DMS153 treated with DMSO at 0.1 percent for 48 hours (cell line): ENCODE measurements around the gene BEST1.

Experiments
- DNase-seq: peaks from one replicate; lab custom pipeline; 2025; ENCODE audit not compliant: unreplicated experiment; lab: John Stamatoyannopoulos, UW

The BEST1 gene

DNA sequence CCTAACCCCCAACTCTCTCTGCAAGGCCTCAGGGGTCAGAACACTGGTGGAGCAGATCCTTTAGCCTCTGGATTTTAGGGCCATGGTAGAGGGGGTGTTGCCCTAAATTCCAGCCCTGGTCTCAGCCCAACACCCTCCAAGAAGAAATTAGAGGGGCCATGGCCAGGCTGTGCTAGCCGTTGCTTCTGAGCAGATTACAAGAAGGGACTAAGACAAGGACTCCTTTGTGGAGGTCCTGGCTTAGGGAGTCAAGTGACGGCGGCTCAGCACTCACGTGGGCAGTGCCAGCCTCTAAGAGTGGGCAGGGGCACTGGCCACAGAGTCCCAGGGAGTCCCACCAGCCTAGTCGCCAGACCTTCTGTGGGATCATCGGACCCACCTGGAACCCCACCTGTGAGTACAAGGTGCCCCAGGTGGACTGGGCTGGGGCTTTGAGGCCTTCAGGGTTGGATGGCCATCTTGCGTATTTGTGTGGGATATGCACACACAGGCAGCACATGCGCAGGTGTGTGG is at the start of gene BEST1:
Gene BEST1 (plus strand): TSS at position 317 of the 513 bp plus-strand sequence. CDS start 1,456 bp downstream, outside the sequence.
- no peak for DNase-seq

DNA sequence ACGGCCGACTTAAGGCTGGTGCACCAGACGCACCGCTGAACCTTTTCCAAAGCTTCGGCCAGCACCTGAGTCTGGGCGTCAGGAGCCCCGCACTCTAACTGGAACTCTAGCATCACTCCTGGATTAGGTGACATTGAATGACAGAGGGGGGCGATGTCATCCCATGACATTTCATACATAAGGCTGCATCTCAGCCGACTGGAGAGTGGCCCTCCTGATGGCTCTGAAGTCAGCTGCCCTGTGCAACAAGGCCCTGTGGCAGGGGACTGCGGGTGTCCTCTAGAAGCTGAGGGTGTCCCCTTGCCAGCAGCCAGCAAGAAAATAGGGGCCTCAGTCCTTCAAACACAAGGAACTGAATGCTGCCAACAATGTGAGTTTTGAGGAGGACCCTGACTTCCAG is 48.8 kb upstream of the BEST1 start:
- no peak for DNase-seq

DNA sequence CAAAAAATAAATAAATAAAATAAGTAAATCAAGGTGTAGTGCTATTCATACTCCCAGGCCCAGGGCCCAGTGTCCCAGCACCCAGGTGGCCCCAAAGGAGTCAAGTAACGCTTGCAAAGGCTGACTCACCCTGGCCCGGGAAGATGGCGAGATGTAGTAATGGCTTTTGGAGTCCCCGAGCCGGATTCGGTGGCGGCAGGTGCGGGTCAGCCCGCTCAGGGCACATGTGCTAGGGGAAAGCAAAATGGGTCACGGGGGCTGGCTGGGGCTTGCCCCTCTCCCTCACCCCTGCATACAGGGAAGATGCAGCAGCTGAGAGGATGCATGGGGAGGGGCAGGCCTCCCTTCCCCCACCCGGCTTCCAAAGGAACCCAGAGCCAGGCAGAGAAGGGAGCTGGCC is 47.8 kb upstream of the BEST1 start:
- DNase-seq, result no peak

GRCh38 chr11:61903845-61904244 is 46.3 kb upstream of the BEST1 start:
- no peak for DNase-seq

DNA sequence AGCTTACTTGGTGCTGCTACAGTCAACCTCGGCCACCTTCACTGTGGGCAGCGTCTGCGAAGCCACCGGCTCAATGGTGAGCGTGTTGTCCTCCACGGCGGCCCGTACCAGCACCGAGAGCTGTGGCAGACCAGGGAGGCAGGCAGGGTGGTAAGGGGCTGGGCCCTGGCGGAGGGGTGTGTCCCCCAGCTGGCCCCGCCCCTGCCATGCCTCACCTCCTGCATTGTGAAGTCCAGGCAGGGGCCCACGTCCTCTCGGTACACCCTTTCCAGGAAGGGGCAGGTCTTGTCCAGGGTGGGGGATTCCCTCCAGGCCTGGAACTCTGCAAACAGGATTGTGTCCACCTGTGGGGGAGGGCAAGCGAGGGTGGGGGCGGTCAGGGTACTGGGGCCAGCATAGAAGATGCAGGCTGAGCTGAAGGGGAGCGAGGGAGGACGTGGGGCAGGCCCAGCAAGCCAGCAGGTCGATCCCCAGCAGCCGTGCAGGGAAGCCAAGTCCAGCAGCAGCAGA is 45.6 kb upstream of the BEST1 start:
- peak; percentile 11 for DNase-seq

DNA sequence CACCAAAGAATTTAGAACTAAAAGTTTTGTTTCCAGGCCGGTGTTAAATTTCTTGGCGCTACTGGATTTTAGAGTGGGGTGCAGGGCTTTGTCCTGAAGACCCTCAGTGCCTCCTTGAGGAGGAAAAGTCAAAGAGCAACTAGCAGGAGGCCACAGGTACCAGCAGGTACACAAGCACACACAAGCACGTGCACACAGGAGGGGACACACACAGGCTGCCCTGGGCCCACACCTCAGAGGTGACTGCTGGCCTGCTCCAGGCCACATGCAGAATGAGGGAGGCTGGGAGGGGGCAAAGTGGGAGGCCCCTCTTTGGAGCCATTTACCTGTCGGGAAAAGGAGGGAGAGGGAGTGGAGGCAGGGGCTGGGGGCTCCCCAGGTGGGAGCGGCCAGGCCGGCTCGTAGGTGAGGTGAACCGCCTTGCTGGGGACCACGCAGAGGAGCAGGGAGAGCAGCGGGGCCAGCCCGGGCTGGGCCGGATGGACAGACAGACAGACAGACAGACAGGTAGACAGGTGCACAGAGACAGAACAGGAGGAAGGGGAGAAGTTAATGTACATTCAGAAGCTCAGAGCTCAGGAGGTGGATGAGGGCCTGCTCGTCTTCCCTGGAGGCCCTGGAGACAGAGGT is 45.0 kb upstream of the BEST1 start:
- DNase-seq, result no peak

DNA sequence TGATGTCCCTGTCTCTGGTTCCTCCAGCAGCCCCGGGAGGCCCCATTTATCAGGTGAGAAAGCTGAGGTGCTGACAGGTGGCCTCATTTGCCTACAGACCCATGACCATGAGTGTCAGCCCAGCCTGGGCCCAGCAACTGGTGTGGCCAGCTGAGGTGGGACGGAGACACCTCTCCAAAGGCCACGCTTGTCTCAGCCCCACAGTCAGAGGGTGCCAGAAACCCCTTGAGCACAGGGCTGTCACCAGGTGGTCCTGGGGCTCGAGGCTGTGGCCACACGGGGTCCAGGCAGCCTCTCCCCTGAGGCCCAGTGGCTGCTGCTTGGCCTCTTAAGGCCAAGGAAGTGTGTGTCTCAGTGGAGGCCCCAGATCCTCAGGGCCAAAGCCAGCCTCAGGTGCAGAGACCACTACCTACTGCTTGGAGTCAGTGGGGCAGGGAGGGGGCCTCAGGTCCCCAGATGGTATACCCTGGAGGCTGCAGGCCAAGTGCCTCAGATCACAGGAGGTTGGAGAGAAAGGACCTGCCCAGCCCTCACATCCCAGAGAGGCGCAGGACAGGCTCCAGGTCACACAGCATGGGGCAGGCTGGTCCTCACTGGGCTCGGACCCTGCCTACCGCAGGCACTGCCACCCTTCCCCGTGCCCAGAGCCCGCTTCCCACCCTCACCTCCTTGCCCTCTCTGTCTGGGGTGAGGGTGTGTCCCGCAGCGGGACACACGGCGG is 44.2 kb upstream of the BEST1 start:
- DNase-seq, result no peak

GRCh38 chr11:61906522-61906909 is 43.6 kb upstream of the BEST1 start:
- no peak for DNase-seq

GRCh38 chr11:61907282-61907681 is 42.9 kb upstream of the BEST1 start:
- no peak for DNase-seq

GRCh38 chr11:61907871-61908729 is 42.1 kb upstream of the BEST1 start:
- DNase-seq, result no peak

DNA sequence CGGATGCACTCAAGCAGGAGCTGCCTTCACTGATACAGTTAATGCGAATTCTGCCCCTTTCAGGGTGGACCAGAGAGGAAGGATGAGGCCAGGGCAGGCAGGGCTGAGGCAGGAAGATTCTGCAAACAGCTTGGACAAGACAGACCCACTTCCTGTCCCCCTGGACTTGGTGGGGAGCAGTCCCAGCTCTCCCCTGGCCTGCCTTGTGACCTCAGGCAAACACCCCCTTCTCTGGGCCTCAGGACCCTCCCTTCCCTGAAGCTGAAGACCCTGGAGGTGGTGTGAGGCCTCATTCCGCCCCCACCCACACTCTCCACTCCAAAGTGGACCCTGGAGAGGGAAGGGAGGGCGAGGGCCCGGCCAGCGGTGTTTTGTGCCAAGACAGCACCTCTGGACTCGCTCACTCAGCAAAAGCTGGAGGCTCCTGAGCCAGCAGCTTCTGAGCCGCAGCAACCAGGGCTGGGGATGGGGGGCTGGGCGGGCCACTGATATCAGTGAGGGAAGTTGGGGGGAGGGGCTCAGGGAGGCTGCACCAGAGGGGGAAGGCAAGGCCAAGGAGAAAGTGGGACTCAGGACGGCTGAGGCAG is 41.3 kb upstream of the BEST1 start:
- DNase-seq, result no peak

DNA sequence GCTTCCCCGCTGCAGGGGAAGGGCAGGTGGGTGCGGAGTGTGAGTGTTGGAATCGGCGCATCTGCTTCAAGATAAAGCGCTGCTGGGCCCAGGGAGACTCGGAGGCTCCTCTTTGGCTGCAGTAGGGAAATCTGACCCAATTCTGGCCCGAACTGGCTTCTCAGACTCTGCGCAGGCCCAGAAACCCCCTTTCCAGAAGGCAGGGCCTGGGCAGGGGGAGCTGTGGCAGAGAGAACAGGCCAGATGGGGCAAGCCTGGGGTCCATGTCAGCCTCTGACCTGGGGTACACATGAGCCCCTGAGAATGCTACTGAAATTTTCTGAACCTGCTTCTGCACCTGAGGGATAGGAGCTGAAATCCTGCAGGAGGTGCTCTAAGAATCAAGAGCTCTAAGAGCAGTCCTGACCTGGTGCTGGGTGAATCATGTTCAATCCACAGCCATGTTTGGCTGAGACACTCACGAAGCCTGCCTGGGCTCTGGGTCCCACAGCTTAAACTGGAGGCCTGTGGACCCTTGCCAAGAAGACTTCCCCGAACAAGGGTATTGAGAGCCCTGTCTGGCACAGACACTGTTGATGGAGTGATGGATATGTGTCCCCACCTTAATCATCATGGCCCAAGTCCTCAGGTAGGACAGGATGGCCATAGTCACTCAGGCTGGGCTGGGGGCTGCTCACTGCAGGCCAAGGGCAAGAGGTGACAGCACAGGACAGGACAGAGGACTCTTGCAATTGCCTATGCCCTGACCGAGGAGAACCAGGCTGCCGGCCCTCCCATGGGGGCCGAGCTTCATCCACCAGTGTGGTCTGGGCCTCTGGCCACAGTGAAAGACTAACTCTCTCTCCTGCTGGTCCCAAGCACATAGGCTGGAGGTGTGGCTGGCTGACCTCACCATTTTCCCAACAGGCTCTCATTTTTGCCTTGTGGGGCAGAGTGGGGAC is 39.7 kb upstream of the BEST1 start:
- no peak for DNase-seq

DNA sequence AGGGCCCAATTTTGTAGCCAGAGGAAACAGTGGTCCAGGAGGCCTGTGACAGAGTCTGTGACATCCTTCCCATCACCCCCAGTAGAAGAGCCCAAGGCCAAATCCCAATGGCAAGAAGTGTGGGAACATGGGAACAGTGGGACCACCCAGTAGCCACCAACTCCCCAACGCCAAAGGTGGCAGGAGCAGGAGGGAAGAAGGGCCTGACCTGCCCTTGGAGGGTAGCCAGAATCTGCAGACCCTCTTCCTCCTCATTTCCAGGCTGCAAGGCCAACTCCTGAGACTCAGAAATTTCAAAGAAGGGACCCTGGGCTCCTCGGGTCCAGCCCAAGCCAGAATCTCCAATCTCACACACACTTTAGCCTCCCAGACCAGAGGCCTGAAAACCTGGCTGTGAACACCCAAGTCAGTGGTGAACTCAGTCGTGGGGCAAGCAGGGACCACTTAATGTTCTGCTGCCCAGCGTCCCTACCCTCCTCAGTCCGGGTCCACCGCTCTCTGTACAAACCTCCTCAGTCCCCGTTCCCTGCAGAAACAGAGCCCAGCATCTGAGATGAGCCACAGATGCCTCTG is 38.9 kb upstream of the BEST1 start:
- DNase-seq, result no peak

- no peak for DNase-seq
Observed at GRCh38 chr11:61911701-61912529, 38.2 kb upstream of the BEST1 start.

- DNase-seq, result no peak
Observed at GRCh38 chr11:61912530-61912898, 37.6 kb upstream of the BEST1 start.

DNA sequence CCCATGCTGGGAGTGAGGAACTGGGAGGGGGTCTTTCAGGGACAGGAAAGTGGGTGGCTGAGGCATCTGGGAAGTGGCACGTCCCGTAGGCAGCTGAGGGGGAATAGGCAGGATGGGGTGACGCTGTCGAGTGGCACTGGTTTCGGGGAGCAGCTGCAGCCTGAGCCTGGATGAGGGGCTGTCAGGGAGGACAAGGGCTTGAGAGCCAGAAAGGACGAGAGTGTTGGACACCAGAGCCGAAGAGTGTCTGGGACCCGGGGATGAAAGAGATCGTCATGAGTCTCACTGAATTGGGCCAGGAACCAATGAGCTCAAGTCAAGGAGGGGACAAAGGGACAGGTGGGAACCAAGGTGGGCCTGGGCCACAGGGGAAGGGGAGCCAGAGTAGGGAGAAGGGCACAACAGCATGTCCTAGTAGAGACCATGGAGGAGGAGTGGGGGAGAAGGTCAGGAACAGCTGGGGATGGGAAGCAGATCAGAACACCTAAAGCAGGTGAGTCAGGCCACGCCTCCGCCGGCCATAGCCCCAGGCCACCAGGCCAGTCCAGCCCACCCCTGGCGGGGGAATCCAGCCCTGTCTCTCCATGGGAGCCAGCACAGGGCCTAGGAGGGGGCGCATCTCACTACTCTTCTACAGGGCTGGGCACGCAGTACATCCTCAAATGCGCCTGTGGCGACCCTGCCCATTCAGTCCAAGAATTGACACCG is 37.0 kb upstream of the BEST1 start:
- no peak for DNase-seq

DNA sequence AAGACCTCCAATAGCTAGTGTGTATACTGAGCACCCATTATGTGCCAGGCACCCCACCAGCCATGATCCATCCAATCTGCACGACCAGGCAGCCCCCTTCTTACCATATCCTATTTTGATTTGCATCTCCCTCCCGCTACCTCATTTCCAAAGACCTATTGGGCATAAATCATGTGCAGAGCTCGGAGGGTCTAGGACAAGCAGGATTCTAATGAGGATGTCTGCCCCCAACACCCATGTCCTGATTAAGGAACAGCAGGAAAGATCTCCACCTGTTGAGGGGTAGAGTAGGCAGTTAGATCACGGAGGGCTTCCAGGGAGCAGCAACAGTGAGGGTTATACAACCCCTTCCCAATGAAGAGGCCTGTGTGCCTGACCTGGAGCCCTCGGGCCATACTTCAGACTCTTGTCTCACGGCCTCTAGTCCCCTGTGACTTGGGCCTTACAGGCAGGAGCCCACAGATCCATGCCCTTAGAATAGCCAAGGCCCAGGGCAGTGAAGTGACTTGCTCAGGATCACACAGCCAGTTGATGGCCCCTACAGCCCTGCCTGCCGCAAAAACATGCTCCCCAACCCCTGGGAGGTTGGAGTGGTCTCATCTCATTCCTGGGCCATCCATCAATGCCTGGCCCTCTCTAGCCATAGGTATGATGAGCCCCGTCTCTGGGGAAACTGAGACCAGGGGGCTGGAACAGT is 36.3 kb upstream of the BEST1 start:
- DNase-seq, result no peak
